ENCODE data around the gene COL4A5.

Gene COL4A5

GRCh38 chrX:108516184-108516583 lies 76.5 kb downstream of the COL4A5 start:
- TF ChIP-seq GATA2 (IDR thresholded peaks at IDR 0.05; ENCODE audit: low read depth, low read length) = no peak
- TF ChIP-seq GATA3 (IDR thresholded peaks at IDR 0.05; ENCODE audit: low read depth, low read length) = no peak

- TF ChIP-seq GATA2 (IDR thresholded peaks at IDR 0.05; ENCODE audit: low read depth, low read length) (no peak), GATA3 (IDR thresholded peaks at IDR 0.05; ENCODE audit: low read depth, low read length) (no peak)
Measured at GRCh38 chrX:108527724-108528123, 88.1 kb downstream of the COL4A5 start.

GRCh38 chrX:108537005-108537404 lies 97.4 kb downstream of the COL4A5 start:
- no peak for TF ChIP-seq GATA3 (IDR thresholded peaks at IDR 0.05; ENCODE audit: low read depth, low read length)
- no peak for TF ChIP-seq GATA2 (IDR thresholded peaks at IDR 0.05; ENCODE audit: low read depth, low read length)

- TF ChIP-seq GATA3 (IDR thresholded peaks at IDR 0.05; ENCODE audit: low read depth, low read length) (no peak), GATA2 (IDR thresholded peaks at IDR 0.05; ENCODE audit: low read depth, low read length) (no peak)
Measured at GRCh38 chrX:108541286-108541685, 101.6 kb downstream of the COL4A5 start.

- TF ChIP-seq GATA3 (IDR thresholded peaks at IDR 0.05; ENCODE audit: low read depth, low read length) (no peak), GATA2 (IDR thresholded peaks at IDR 0.05; ENCODE audit: low read depth, low read length) (no peak)
Measured at GRCh38 chrX:108557580-108557979, 117.9 kb downstream of the COL4A5 start.

- no peak for TF ChIP-seq GATA3 (IDR thresholded peaks at IDR 0.05; ENCODE audit: low read depth, low read length)
- no peak for TF ChIP-seq GATA2 (IDR thresholded peaks at IDR 0.05; ENCODE audit: low read depth, low read length)
Measured at GRCh38 chrX:108558217-108558616, 118.6 kb downstream of the COL4A5 start.

GRCh38 chrX:108573136-108573535 lies 133.5 kb downstream of the COL4A5 start:
- no peak for TF ChIP-seq GATA3 (IDR thresholded peaks at IDR 0.05; ENCODE audit: low read depth, low read length)
- TF ChIP-seq GATA2 (IDR thresholded peaks at IDR 0.05; ENCODE audit: low read depth, low read length) = no peak

- TF ChIP-seq GATA3 (IDR thresholded peaks at IDR 0.05; ENCODE audit: low read depth, low read length) = no peak
- no peak for TF ChIP-seq GATA2 (IDR thresholded peaks at IDR 0.05; ENCODE audit: low read depth, low read length)
Measured at GRCh38 chrX:108582151-108582550, 142.5 kb downstream of the COL4A5 start.

- TF ChIP-seq GATA3 (IDR thresholded peaks at IDR 0.05; ENCODE audit: low read depth, low read length) = no peak
Measured at GRCh38 chrX:108584617-108585211, 145.1 kb downstream of the COL4A5 start.

- no peak for TF ChIP-seq GATA2 (IDR thresholded peaks at IDR 0.05; ENCODE audit: low read depth, low read length)
- no peak for TF ChIP-seq GATA3 (IDR thresholded peaks at IDR 0.05; ENCODE audit: low read depth, low read length)
Measured at GRCh38 chrX:108590496-108590895, 150.9 kb downstream of the COL4A5 start.

- TF ChIP-seq GATA3 (IDR thresholded peaks at IDR 0.05; ENCODE audit: low read depth, low read length) = no peak
Measured at GRCh38 chrX:108601276-108601675, 161.6 kb downstream of the COL4A5 start.

GRCh38 chrX:108610141-108610540 lies 170.5 kb downstream of the COL4A5 start:
- TF ChIP-seq GATA3 (IDR thresholded peaks at IDR 0.05; ENCODE audit: low read depth, low read length) (no peak), GATA2 (IDR thresholded peaks at IDR 0.05; ENCODE audit: low read depth, low read length) (no peak)

GRCh38 chrX:108614616-108615015 lies 175.0 kb downstream of the COL4A5 start:
- no peak for TF ChIP-seq GATA3 (IDR thresholded peaks at IDR 0.05; ENCODE audit: low read depth, low read length)
- TF ChIP-seq GATA2 (IDR thresholded peaks at IDR 0.05; ENCODE audit: low read depth, low read length) = no peak

GRCh38 chrX:108640817-108641216 lies 201.2 kb downstream of the COL4A5 start:
- no peak for TF ChIP-seq GATA3 (IDR thresholded peaks at IDR 0.05; ENCODE audit: low read depth, low read length)

- TF ChIP-seq GATA3 (IDR thresholded peaks at IDR 0.05; ENCODE audit: low read depth, low read length) (no peak), GATA2 (IDR thresholded peaks at IDR 0.05; ENCODE audit: low read depth, low read length) (no peak)
Measured at GRCh38 chrX:108641589-108642272, 202.1 kb downstream of the COL4A5 start.

GRCh38 chrX:108642273-108642628 lies 202.6 kb downstream of the COL4A5 start:
- TF ChIP-seq GATA2 (IDR thresholded peaks at IDR 0.05; ENCODE audit: low read depth, low read length) = no peak
